ENCODE results near the gene SULT1E1.

Gene SULT1E1

GRCh38 chr4:69831646-69832325, 28.2 kb downstream of the SULT1E1 start:
- no peak for TF ChIP-seq GATA3 (IDR thresholded peaks at IDR 0.05; ENCODE audit: low read depth, low read length)
- no peak for TF ChIP-seq GATA2 (IDR thresholded peaks at IDR 0.05; ENCODE audit: low read depth, low read length)

- TF ChIP-seq GATA2 (IDR thresholded peaks at IDR 0.05; ENCODE audit: low read depth, low read length) = no peak
- no peak for TF ChIP-seq GATA3 (IDR thresholded peaks at IDR 0.05; ENCODE audit: low read depth, low read length)
Measured at GRCh38 chr4:69831270-69831627, 28.7 kb downstream of the SULT1E1 start.

DNA sequence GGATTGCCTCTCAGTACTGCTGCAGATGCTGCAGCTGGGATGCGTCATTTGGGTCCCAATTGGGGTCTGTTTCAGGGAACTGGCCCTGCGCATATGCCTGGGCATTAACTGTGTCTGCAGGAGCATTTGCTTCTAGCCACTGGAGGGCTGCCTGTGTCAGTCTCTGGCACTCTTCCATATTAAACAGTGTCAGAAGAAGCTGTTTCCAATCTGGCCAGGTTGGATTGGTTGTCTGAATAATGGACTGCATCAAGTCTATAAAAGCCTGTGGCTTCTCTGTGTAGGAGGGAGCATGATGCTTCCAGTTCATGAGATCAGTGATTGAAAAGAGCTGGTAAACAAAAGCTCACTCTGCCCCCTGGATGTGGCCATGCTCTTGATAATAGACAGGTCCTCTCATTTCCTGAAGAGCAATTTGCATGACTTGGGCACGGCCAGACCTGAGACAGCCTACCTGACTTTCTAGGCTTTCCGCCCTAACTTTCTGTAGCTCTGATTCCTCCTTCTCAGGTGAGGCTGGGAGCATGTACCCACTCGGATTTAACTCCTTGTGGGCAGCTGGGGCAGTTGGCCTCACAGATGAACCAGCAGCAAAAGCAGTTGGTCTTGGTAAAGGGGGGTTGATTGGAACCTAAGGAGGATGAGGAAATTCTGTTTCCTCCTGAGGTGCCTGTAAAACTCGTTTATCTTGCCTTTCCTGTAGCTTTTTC, 29.2 kb downstream of the SULT1E1 start:
- TF ChIP-seq GATA3 (IDR thresholded peaks at IDR 0.05; ENCODE audit: low read depth, low read length) (no peak), GATA2 (IDR thresholded peaks at IDR 0.05; ENCODE audit: low read depth, low read length) (no peak)

DNA sequence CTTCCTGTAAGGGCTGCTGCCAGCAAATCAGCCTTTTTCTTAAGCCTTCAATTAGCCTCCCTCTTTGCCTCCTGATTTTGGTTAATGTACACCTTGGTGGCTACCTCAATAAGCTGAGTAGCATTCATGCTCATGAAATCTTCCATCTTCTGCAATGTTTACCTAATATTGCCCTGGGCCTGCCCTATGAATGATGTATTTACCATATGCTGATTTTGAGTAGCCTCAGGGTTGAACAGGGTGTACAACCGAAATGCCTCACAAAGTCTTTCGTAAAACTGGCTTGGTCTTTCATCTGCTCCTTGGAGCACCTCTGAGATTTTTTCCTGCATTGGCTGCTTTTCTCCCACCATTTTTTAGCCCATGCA, 29.8 kb downstream of the SULT1E1 start:
- TF ChIP-seq GATA3 (IDR thresholded peaks at IDR 0.05; ENCODE audit: low read depth, low read length) (no peak), GATA2 (IDR thresholded peaks at IDR 0.05; ENCODE audit: low read depth, low read length) (no peak)

- no peak for TF ChIP-seq GATA3 (IDR thresholded peaks at IDR 0.05; ENCODE audit: low read depth, low read length)
- TF ChIP-seq GATA2 (IDR thresholded peaks at IDR 0.05; ENCODE audit: low read depth, low read length) = no peak
Measured at GRCh38 chr4:69829678-69830077, 30.3 kb downstream of the SULT1E1 start.

DNA sequence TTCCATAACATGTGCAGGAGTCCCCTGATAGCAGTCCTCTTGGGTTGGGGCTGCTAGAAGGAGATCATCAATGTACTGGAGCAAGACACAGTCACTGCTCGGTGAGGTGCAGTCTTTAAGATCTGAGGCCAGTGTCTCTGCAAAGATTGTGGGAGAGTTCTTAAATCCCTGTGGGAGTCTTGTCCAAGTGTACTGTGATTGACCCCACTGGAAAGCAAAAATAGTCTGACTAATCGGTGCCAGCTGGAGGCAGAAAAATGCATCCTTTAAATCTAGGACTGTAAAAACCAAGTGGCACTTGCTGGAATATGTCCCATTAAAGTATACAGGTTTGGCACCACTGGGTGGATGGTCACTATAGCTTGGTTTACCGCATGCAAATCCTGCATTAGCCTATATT, 31.1 kb downstream of the SULT1E1 start:
- TF ChIP-seq GATA3 (IDR thresholded peaks at IDR 0.05; ENCODE audit: low read depth, low read length) (no peak), GATA2 (IDR thresholded peaks at IDR 0.05; ENCODE audit: low read depth, low read length) (no peak)

GRCh38 chr4:69823481-69824186, 36.3 kb downstream of the SULT1E1 start:
- TF ChIP-seq GATA3 (IDR thresholded peaks at IDR 0.05; ENCODE audit: low read depth, low read length) = no peak

DNA sequence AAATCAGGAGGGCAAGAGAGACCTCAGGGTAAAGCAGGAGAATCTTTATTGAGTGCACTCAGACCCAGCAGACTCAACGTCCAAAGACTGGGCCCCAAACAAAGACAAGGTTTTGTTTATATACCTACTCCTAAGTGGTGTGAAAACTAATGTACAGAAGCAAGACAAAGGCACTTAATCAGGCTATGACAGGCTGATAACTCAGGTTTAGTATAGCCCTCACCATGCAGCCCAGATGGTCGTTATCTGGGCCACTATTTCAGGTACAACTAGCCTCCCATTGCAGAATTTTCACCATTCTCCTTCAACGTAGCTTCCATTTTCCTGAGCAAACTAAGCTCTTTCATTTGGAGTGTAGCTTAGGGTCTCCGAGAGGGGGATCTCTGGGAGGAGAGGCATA, 36.9 kb downstream of the SULT1E1 start:
- TF ChIP-seq GATA2 (IDR thresholded peaks at IDR 0.05; ENCODE audit: low read depth, low read length) (no peak), GATA3 (IDR thresholded peaks at IDR 0.05; ENCODE audit: low read depth, low read length) (no peak)

GRCh38 chr4:69822198-69822597, 37.7 kb downstream of the SULT1E1 start:
- TF ChIP-seq GATA2 (IDR thresholded peaks at IDR 0.05; ENCODE audit: low read depth, low read length) = no peak
- no peak for TF ChIP-seq GATA3 (IDR thresholded peaks at IDR 0.05; ENCODE audit: low read depth, low read length)

GRCh38 chr4:69818060-69818639, 41.8 kb downstream of the SULT1E1 start:
- TF ChIP-seq GATA3 (IDR thresholded peaks at IDR 0.05; ENCODE audit: low read depth, low read length) (no peak), GATA2 (IDR thresholded peaks at IDR 0.05; ENCODE audit: low read depth, low read length) (no peak)

GRCh38 chr4:69816236-69816635, 43.7 kb downstream of the SULT1E1 start:
- TF ChIP-seq GATA2 (IDR thresholded peaks at IDR 0.05; ENCODE audit: low read depth, low read length) (no peak), GATA3 (IDR thresholded peaks at IDR 0.05; ENCODE audit: low read depth, low read length) (no peak)

- TF ChIP-seq GATA3 (IDR thresholded peaks at IDR 0.05; ENCODE audit: low read depth, low read length) (no peak), GATA2 (IDR thresholded peaks at IDR 0.05; ENCODE audit: low read depth, low read length) (no peak)
Measured at GRCh38 chr4:69813628-69814027, 46.3 kb downstream of the SULT1E1 start.

DNA sequence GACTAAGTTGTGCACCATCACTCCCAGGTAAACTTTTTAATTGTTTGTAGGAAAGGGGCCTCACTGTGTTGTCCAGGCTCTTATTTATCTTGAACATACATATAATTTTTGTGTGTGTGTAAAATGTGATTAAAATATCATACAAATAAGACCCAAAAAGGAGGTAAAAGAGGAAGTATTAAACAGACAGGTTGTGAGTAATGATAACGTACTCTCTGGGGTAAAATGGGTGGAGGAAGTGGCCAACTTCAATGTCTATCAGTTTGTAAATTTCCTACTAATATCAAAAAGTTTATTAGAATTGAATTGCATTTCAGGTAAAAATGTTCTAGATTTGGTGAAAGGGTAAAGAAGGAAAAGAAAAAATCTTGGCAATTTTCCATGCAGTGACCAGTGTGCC, 48.8 kb downstream of the SULT1E1 start:
- no peak for TF ChIP-seq GATA2 (IDR thresholded peaks at IDR 0.05; ENCODE audit: low read depth, low read length)
- TF ChIP-seq GATA3 (IDR thresholded peaks at IDR 0.05; ENCODE audit: low read depth, low read length) = no peak

DNA sequence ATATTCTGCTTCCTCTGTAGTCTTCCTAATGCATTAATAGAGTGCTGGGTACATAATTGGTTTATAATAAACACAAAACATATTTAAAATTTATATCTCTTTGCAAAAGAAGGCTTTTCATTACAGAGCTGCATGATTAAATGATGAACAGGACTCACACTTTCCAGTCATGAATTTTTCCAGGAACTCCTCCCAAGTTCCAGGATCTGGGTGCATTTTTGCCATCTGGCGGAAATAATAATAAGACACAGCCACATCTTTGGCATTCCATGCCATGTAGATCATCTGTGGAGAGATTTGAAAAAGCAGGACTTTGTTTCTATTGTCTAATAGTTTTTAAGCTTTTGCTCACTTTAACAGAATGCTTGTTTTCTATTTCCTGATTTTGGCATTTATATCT, 59.3 kb downstream of the SULT1E1 start:
- TF ChIP-seq GATA2 (IDR thresholded peaks at IDR 0.05; ENCODE audit: low read depth, low read length) = no peak

DNA sequence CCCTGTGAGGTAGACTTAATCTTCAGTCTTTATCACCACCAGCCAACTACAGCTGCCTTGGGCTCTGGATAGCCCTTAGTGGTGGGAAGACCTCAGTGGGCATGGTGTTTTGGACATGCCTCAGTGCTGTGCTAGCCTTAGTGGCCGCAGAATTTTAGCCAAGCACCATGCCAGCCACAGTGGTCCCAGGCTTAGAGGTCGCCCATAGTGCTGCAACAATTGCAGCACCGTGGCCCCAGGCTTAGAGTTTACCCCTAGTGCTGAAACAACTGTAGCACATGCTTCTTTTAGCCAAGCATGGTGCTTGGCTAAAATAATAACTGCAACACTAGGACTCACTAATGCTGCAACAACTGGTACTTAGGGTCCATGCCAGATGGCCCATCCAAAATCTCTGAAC, 60.6 kb downstream of the SULT1E1 start:
- TF ChIP-seq GATA3 (IDR thresholded peaks at IDR 0.05; ENCODE audit: low read depth, low read length) (no peak), GATA2 (IDR thresholded peaks at IDR 0.05; ENCODE audit: low read depth, low read length) (no peak)

All from SH-SY5Y (cell line).